Lower leg skin (tissue), 3 donors: ENCODE measurements around the gene NEK1.

ENCODE experiments used
- POLR2A ChIP-seq, 2 donors: fragments of 450-650 bp; IDR thresholded peaks; one replicate each; pipeline ENCODE4 v1.6.1; 2016 to 2017; ENCODE audit warnings: antibody characterized with exemption in 2 of 2, mild to moderate bottlenecking in 1 of 2, moderate library complexity in 1 of 2
- TF ChIP-seq, protein P1 (sequence below), 3 donors: fragments of 450-650 bp; IDR thresholded peaks; one replicate each; pipeline ENCODE4 v1.5.1; 2016; ENCODE audit warnings: antibody characterized with exemption in 3 of 3, mild to moderate bottlenecking in 3 of 3, moderate library complexity in 2 of 3

DNA sequence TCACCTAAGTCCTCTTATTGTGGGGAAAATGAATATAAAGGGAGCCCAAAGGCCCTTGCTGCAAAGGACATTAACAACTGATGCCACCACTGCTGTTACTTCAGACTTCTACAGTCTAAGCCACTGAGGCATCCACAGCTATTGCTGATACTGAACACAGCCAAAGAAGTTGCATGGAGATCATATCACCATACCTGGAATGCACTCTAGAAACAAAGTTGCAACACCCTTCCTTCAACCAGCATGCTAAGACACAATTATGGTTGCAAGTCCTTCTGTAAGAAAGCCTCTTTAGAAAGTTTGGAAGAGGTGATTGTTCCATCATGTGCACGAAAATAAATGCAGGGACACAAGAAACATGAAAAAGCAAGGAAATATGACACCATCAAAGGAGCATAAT is 236.0 kb downstream of the NEK1 start:
- no peak for TF ChIP-seq POLR2A (IDR thresholded peaks at IDR 0.05)
- TF ChIP-seq, protein P1, sequence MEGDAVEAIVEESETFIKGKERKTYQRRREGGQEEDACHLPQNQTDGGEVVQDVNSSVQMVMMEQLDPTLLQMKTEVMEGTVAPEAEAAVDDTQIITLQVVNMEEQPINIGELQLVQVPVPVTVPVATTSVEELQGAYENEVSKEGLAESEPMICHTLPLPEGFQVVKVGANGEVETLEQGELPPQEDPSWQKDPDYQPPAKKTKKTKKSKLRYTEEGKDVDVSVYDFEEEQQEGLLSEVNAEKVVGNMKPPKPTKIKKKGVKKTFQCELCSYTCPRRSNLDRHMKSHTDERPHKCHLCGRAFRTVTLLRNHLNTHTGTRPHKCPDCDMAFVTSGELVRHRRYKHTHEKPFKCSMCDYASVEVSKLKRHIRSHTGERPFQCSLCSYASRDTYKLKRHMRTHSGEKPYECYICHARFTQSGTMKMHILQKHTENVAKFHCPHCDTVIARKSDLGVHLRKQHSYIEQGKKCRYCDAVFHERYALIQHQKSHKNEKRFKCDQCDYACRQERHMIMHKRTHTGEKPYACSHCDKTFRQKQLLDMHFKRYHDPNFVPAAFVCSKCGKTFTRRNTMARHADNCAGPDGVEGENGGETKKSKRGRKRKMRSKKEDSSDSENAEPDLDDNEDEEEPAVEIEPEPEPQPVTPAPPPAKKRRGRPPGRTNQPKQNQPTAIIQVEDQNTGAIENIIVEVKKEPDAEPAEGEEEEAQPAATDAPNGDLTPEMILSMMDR (IDR thresholded peaks at IDR 0.05), result no peak
